Bronchial epithelial cell (primary cell): ENCODE measurements around the gene DHRS1. TPM values are rescaled to one million over a fixed set of nuclear protein-coding genes. Genes with fewer than 3 reads are reported as not detected.
A peak's percentile ranks its signal among the peaks of the same experiment; 100 is the strongest.

Experiments
- DNase-seq: peaks from one replicate; pipeline ENCODE4 v3.0.0-alpha.2; 2010; ENCODE audit warnings: low read depth
- FAIRE-seq: peaks from 2 replicates; lab custom pipeline; 2011; peaks lifted over from hg19 to GRCh38; lab: Jason Lieb, UNC
- H3K27me3 ChIP-seq: 2 replicates; pipeline ENCODE4 v1.5.1; 2011; ENCODE audit warnings: low read length; ENCODE audit not compliant: control insufficient read depth, insufficient read depth
- H3K36me3 ChIP-seq: 2 replicates; pipeline ENCODE4 v1.5.1; 2011; ENCODE audit warnings: low read length; ENCODE audit not compliant: control insufficient read depth, insufficient read depth
- H3K4me3 ChIP-seq: 2 replicates; pipeline ENCODE4 v1.5.1; 2011; ENCODE audit warnings: mild to moderate bottlenecking, low read depth, low read length, control low read depth
- CTCF ChIP-seq: IDR thresholded peaks from 2 replicates; pipeline ENCODE4 v1.5.1; 2011; ENCODE audit warnings: mild to moderate bottlenecking, moderate library complexity, low read length, control low read depth, inconsistent platforms; ENCODE audit not compliant: insufficient read depth, severe bottlenecking
- total RNA-seq: library from RNA; depleted of rRNA; stranded (reverse); fragments of >200 nt; gene quantifications from 2 replicates; pipeline ENCODE4 v1.2.1, GENCODE V29; 2014

Gene DHRS1
- total RNA-seq, 1 donor from 2014 or later = 16.6 TPM

GRCh38 chr14:24335461-24336171 lies 36.0 kb upstream of the DHRS1 start:
- no peak overlapping the region for H3K4me3 ChIP-seq
- DNase-seq (no peak), FAIRE-seq (peak; percentile 36)
- H3K36me3 ChIP-seq = peaks cover 2% of the 10 kb centered on the region
- no peak for TF ChIP-seq CTCF
- no peaks in the 10 kb centered on the region for H3K27me3 ChIP-seq

DNA sequence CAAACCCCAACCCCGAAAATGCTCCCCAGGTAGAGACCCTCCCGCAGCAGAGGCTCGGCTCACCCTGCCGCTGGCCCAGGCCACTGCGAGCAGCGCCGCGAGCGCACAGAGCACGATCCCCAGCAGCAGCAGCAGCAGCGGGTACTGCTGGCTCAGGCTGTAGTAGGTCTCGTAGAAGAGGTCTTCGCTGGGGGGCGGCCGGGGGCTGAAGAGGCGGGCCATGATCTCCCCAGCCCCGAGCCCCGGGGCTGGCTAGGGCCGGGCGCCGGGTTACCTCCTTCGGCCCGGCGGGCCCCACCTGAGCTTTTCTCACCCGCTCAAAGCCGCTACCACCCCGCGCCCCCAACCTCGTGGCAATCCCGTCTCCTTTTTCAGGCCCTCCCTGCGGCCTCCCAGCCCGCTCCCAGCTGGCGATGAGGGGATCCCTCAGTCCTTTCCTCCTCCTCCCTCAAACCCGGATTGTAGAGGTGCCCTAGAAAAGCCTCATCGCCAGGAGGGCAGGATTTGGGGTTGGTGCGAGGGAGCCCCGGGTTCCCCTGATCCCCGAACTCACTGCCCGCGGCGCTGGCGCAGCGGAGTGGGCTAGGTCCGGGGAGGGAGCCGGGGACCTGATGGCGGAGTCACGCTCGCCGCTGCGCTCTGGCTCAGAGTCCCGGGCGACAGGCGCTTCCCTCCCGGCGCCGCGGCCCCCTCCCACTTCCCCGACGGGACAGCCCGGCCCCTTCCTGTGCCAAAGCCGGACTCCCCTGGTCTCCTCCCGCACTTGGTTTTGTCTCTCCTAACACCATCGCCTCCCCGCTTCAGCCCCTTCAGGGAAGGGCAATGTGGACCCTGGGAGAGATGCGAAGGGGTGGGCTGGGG lies 35.1 kb upstream of the DHRS1 start, which contains the start of gene ADCY4:
Gene ADCY4 (minus strand): TSS at position 641 of the 861 bp plus-strand sequence. CDS start 419 bp downstream, at position 222.
- FAIRE-seq = no peak
- DNase-seq = no peak
- TF ChIP-seq CTCF = no peak
- Histone ChIP-seq H3K27me3 (no peaks in the 10 kb centered on the region), H3K4me3 (peak within 1 kb of the TSS; percentile 37), H3K36me3 (peaks cover 2% of the 10 kb centered on the region)

- DNase-seq = peak; percentile 65
- TF ChIP-seq CTCF = peak; percentile 81
- H3K4me3 ChIP-seq = peak overlapping the region; percentile 9
- no peaks in the 10 kb centered on the region for H3K27me3 ChIP-seq
- H3K36me3 ChIP-seq = no peaks in the 10 kb centered on the region
- no peak for FAIRE-seq
Observed at GRCh38 chr14:24332268-24332993, 32.9 kb upstream of the DHRS1 start.

- FAIRE-seq (no peak), DNase-seq (no peak)
- no peak overlapping the region for H3K4me3 ChIP-seq
- no peak for TF ChIP-seq CTCF
- no peaks in the 10 kb centered on the region for H3K27me3 ChIP-seq
- no peaks in the 10 kb centered on the region for H3K36me3 ChIP-seq
Observed at GRCh38 chr14:24331731-24332267, 32.2 kb upstream of the DHRS1 start.

DNA sequence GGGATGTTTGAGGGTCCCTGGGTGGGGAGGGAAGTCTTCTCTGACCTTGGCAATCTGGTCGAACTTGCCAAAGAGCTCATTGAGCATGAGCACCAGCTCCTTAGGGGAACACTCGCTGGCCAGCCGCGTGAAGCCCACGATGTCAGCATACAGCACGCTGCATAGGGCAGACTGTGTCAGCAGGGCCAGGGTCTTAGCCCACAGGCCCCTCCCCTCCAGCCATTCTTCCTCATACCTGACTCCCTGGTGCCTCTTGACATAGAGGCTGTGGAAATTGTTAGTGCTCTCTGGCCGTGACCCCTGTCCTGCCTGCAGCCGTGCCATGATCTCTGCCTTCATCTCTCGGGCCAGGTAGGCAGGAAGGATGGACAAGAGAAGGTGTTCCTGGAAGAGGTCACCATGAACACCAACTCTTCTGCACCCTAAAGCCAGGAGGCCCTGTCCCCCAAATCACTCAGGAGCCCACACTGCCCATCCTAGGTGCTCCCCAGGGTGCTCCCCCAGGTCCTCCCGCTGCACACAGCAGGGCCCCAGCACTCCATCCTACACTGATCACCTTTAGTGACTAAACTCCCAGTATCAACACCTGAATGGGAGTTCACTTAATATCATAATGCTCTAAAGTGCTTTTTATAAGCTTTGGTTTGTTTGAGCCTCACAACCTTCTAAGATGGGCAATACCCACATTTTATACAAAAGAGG lies 31.5 kb upstream of the DHRS1 start:
- Histone ChIP-seq H3K27me3 (no peaks in the 10 kb centered on the region), H3K4me3 (no peak overlapping the region), H3K36me3 (no peaks in the 10 kb centered on the region)
- no peak for TF ChIP-seq CTCF
- FAIRE-seq (no peak), DNase-seq (no peak)
